GM12878 (cell line): Measurements from ENCODE around the gene SMG5. TPM values are rescaled to one million over a fixed set of nuclear protein-coding genes. Genes with fewer than 3 reads are reported as not detected.

ENCODE experiments used
- KAT2A ChIP-seq: conservative IDR thresholded peaks from 2 replicates; pipeline ENCODE4 v1.6.1; 2011; ENCODE audit warnings: low read depth, low read length; ENCODE audit not compliant: control insufficient read depth
- PML ChIP-seq: IDR thresholded peaks from 2 replicates; pipeline ENCODE4 v1.6.1; 2012; ENCODE audit warnings: low read length, inconsistent platforms
- RAD21 ChIP-seq: IDR thresholded peaks from 2 replicates; pipeline ENCODE4 v1.6.1; 2011; ENCODE audit warnings: mild to moderate bottlenecking, low read depth, low read length, moderate library complexity; ENCODE audit not compliant: insufficient read depth
- SUZ12 ChIP-seq: fragments of 200-600 bp; sonication (generic); IDR thresholded peaks from one replicate; pipeline ENCODE4 v1.6.1; 2018; ENCODE audit warnings: antibody characterized with exemption, mild to moderate bottlenecking; ENCODE audit not compliant: unreplicated experiment
- ZSCAN29 ChIP-seq: fragments of 450-650 bp; IDR thresholded peaks from 2 replicates; pipeline ENCODE4 v1.6.1; 2017; ENCODE audit warnings: mild to moderate bottlenecking, moderate library complexity
- polyA plus RNA-seq, 11 experiments: library from polyadenylated mRNA; depleted of rRNA in 4 of 11; unstranded in 6 of 11; stranded (reverse) in 5 of 11; fragments of >200 nt; fragmentation: Nextera tagmentation in 4 of 11; fragmentation: Illumina TruSeq in 1 of 11; extraction: Ambion mirVana in 4 of 11; extraction: Trizol in 1 of 11; gene quantifications; 1 replicate in 1 of 11; 2 replicates in 10 of 11; pipeline versions ENCODE4 v1.2.1 to v1.2.3, GENCODE V29; 2011 to 2016; ENCODE audit warnings: inconsistent platforms in 2 of 11, missing spikeins in 2 of 11, low read depth in 1 of 11
- total RNA-seq, 4 experiments: library from RNA; depleted of rRNA in 3 of 4; stranded (reverse); fragments of >200 nt in 3 of 4; fragmentation: Illumina TruSeq in 1 of 4; extraction: Trizol in 1 of 4; gene quantifications; 2 replicates each; pipeline versions ENCODE4 v1.2.1 to v1.2.3, GENCODE V29; 2013 to 2021
- TF ChIP-seq, protein P1 (sequence below): fragments of 450-650 bp; conservative IDR thresholded peaks from 2 replicates; pipeline ENCODE4 v1.6.1; 2017; ENCODE audit warnings: mild to moderate bottlenecking, moderate library complexity
- TF ChIP-seq, protein P2 (sequence below): IDR thresholded peaks from 2 replicates; pipeline ENCODE4 v1.6.1; 2011; ENCODE audit warnings: mild to moderate bottlenecking, low read depth, low read length, moderate library complexity; ENCODE audit not compliant: insufficient replicate concordance
- TF ChIP-seq, protein P3 (sequence below): fragments of 450-650 bp; IDR thresholded peaks from 2 replicates; pipeline ENCODE4 v1.6.1; 2018; ENCODE audit warnings: borderline replicate concordance, mild to moderate bottlenecking; ENCODE audit not compliant: partially characterized antibody

Gene SMG5
- total and polyA plus RNA-seq, 10 of the 15 experiments (the other 5 are each of a cell fraction or from before 2014, with no cell fraction given), result 0.76 to 61.5 (median 48.8) TPM

DNA sequence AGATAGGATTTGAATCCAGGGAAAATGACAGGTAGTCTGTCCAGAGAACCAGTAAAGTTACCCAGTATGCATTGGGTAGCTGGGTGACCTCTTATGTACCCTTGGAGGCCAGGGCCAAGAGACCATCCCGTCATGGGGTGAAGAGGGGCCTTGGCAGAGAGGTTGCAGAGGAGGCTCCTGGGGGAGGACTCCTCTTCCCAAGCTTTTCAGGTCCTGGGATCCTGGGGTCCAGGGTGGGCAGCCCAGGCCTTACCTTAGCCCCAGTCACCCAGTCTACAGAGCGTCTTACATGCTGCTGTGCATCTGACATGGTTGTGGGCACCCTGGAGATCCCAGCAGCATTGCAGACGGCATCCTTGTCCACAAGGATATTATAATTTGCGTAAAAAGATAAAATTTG lies 55.8 kb downstream of the SMG5 start (continued):
- TF ChIP-seq, protein P1, sequence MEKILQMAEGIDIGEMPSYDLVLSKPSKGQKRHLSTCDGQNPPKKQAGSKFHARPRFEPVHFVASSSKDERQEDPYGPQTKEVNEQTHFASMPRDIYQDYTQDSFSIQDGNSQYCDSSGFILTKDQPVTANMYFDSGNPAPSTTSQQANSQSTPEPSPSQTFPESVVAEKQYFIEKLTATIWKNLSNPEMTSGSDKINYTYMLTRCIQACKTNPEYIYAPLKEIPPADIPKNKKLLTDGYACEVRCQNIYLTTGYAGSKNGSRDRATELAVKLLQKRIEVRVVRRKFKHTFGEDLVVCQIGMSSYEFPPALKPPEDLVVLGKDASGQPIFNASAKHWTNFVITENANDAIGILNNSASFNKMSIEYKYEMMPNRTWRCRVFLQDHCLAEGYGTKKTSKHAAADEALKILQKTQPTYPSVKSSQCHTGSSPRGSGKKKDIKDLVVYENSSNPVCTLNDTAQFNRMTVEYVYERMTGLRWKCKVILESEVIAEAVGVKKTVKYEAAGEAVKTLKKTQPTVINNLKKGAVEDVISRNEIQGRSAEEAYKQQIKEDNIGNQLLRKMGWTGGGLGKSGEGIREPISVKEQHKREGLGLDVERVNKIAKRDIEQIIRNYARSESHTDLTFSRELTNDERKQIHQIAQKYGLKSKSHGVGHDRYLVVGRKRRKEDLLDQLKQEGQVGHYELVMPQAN, result no peak
- TF ChIP-seq SUZ12 (no peak), RAD21 (no peak), PML (no peak), KAT2A (no peak), ZSCAN29 (no peak)
- TF ChIP-seq, protein P2, sequence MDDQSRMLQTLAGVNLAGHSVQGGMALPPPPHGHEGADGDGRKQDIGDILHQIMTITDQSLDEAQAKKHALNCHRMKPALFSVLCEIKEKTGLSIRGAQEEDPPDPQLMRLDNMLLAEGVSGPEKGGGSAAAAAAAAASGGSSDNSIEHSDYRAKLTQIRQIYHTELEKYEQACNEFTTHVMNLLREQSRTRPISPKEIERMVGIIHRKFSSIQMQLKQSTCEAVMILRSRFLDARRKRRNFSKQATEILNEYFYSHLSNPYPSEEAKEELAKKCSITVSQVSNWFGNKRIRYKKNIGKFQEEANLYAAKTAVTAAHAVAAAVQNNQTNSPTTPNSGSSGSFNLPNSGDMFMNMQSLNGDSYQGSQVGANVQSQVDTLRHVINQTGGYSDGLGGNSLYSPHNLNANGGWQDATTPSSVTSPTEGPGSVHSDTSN, result no peak
- TF ChIP-seq, protein P3, sequence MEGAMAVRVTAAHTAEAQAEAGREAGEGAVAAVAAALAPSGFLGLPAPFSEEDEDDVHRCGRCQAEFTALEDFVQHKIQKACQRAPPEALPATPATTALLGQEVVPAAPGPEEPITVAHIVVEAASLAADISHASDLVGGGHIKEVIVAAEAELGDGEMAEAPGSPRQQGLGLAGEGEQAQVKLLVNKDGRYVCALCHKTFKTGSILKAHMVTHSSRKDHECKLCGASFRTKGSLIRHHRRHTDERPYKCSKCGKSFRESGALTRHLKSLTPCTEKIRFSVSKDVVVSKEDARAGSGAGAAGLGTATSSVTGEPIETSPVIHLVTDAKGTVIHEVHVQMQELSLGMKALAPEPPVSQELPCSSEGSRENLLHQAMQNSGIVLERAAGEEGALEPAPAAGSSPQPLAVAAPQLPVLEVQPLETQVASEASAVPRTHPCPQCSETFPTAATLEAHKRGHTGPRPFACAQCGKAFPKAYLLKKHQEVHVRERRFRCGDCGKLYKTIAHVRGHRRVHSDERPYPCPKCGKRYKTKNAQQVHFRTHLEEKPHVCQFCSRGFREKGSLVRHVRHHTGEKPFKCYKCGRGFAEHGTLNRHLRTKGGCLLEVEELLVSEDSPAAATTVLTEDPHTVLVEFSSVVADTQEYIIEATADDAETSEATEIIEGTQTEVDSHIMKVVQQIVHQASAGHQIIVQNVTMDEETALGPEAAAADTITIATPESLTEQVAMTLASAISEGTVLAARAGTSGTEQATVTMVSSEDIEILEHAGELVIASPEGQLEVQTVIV, result no peak
